H9 (cell line): Measurements from ENCODE around the gene CKS1B. TPM values are rescaled to one million over a fixed set of nuclear protein-coding genes. Genes with fewer than 3 reads are reported as not detected.
A peak's percentile ranks its signal among the peaks of the same experiment; 100 is the strongest.

Experiments used
- DNase-seq: peaks from one replicate; pipeline ENCODE4 v3.0.0-alpha.2; 2017
- H2AFZ ChIP-seq: one replicate; pipeline ENCODE4 v1.6.1; 2013; ENCODE audit warnings: mild to moderate bottlenecking, low read length, control low read depth, moderate library complexity
- H2AK5ac ChIP-seq: 2 replicates; pipeline ENCODE4 v1.6.1; 2013; ENCODE audit warnings: low read length, control low read depth, mixed read lengths; ENCODE audit not compliant: insufficient read length
- H2BK120ac ChIP-seq: one replicate; pipeline ENCODE4 v1.6.1; 2013; ENCODE audit warnings: low read depth, mild to moderate bottlenecking, low read length, control low read depth, inconsistent platforms; ENCODE audit not compliant: poor library complexity, severe bottlenecking
- H2BK12ac ChIP-seq: 2 replicates; pipeline ENCODE4 v1.6.1; 2013; ENCODE audit warnings: low read length, control low read depth, mixed read lengths, low read depth; ENCODE audit not compliant: insufficient read length
- H2BK15ac ChIP-seq: 2 replicates; pipeline ENCODE4 v1.6.1; 2013; ENCODE audit warnings: low read depth, low read length, control low read depth
- H2BK20ac ChIP-seq: one replicate; pipeline ENCODE4 v1.6.1; 2013; ENCODE audit warnings: low read depth, mild to moderate bottlenecking, low read length, control low read depth, inconsistent platforms; ENCODE audit not compliant: poor library complexity, severe bottlenecking
- H2BK5ac ChIP-seq: 2 replicates; pipeline ENCODE4 v1.6.1; 2013; ENCODE audit warnings: low read length, control low read depth, mixed read lengths; ENCODE audit not compliant: insufficient read length
- H3K14ac ChIP-seq: 2 replicates; pipeline ENCODE4 v1.6.1; 2013; ENCODE audit warnings: low read length, control low read depth; ENCODE audit not compliant: insufficient read depth
- H3K18ac ChIP-seq: 2 replicates; pipeline ENCODE4 v1.6.1; 2013; ENCODE audit warnings: low read depth, mild to moderate bottlenecking, mixed read lengths, low read length, control low read depth; ENCODE audit not compliant: insufficient read length
- H3K23ac ChIP-seq: 2 replicates; pipeline ENCODE4 v1.6.1; 2013; ENCODE audit warnings: low read length, control low read depth, mixed read lengths, low read depth; ENCODE audit not compliant: insufficient read length
- H3K23me2 ChIP-seq: 2 replicates; pipeline ENCODE4 v1.6.1; 2013; ENCODE audit warnings: low read depth, mild to moderate bottlenecking, mixed read lengths, low read length, control low read depth; ENCODE audit not compliant: insufficient read length, poor library complexity, severe bottlenecking
- H3K27ac ChIP-seq: 2 replicates; pipeline ENCODE4 v1.5.1; 2013; ENCODE audit warnings: low read length, control low read depth, mixed read lengths, low read depth; ENCODE audit not compliant: insufficient read length
- H3K27me3 ChIP-seq: 2 replicates; pipeline ENCODE4 v1.6.1; 2013; ENCODE audit warnings: low read length, control low read depth, inconsistent platforms; ENCODE audit not compliant: insufficient read depth
- H3K4ac ChIP-seq: 2 replicates; pipeline ENCODE4 v1.6.1; 2013; ENCODE audit warnings: low read depth, mild to moderate bottlenecking, control low read depth, inconsistent platforms, low read length, moderate library complexity
- H3K4me1 ChIP-seq: 2 replicates; pipeline ENCODE4 v1.6.1; 2013; ENCODE audit warnings: low read length, control low read depth, inconsistent platforms; ENCODE audit not compliant: insufficient read depth
- H3K4me2 ChIP-seq: 2 replicates; pipeline ENCODE4 v1.6.1; 2013; ENCODE audit warnings: low read length, control low read depth, mixed read lengths; ENCODE audit not compliant: insufficient read length, insufficient read depth
- H3K56ac ChIP-seq: 2 replicates; pipeline ENCODE4 v1.6.1; 2013; ENCODE audit warnings: low read depth, mild to moderate bottlenecking, mixed read lengths, low read length, control low read depth; ENCODE audit not compliant: insufficient read length
- H3K79me1 ChIP-seq: 2 replicates; pipeline ENCODE4 v1.6.1; 2013; ENCODE audit warnings: low read depth, mild to moderate bottlenecking, moderate library complexity, low read length, control low read depth, inconsistent platforms; ENCODE audit not compliant: insufficient read depth, poor library complexity, severe bottlenecking
- H3K79me2 ChIP-seq: 2 replicates; pipeline ENCODE4 v1.6.1; 2013; ENCODE audit warnings: low read length, control low read depth, inconsistent platforms; ENCODE audit not compliant: insufficient read depth
- H3K9ac ChIP-seq: 2 replicates; pipeline ENCODE4 v1.6.1; 2013; ENCODE audit warnings: low read length, control low read depth, mixed read lengths; ENCODE audit not compliant: insufficient read length; ENCODE audit errors: extremely low read depth
- H3K9me3 ChIP-seq: one replicate; pipeline ENCODE4 v1.6.1; 2013; ENCODE audit warnings: low read depth, low read length, inconsistent platforms; ENCODE audit not compliant: control insufficient read depth
- H3T11ph ChIP-seq: one replicate; pipeline ENCODE4 v1.6.1; 2013; ENCODE audit warnings: mild to moderate bottlenecking, low read length, control low read depth, inconsistent platforms
- H4K20me1 ChIP-seq: one replicate; pipeline ENCODE4 v1.6.1; 2013; ENCODE audit not compliant: control insufficient read depth, insufficient read length, insufficient read depth
- H4K5ac ChIP-seq: 2 replicates; pipeline ENCODE4 v1.6.1; 2013; ENCODE audit warnings: low read depth, mild to moderate bottlenecking, mixed read lengths, low read length, control low read depth; ENCODE audit not compliant: insufficient read length
- H4K8ac ChIP-seq: replicated peaks from 2 replicates; pipeline ENCODE4 v1.6.1; 2013; ENCODE audit warnings: low read length, control low read depth, mixed read lengths, low read depth; ENCODE audit not compliant: insufficient read length
- H4K91ac ChIP-seq: 2 replicates; pipeline ENCODE4 v1.6.1; 2013; ENCODE audit warnings: low read depth, mild to moderate bottlenecking, moderate library complexity, mixed read lengths, low read length, control low read depth; ENCODE audit not compliant: insufficient read length
- H3K27ac Mint-ChIP-seq, 3 experiments: 2 replicates in 2 of 3; 3 replicates in 1 of 3; pipeline ENCODE4 v1.8.0; 2020 to 2021; ENCODE audit warnings: mixed read lengths in 3 of 3, mild to moderate bottlenecking in 1 of 3, moderate library complexity in 1 of 3
- H3K27me3 Mint-ChIP-seq: 2 replicates; pipeline ENCODE4 v1.8.0; 2021; ENCODE audit warnings: low read depth, mild to moderate bottlenecking, moderate library complexity, mixed read lengths
- H3K36me3 Mint-ChIP-seq, 3 experiments: 2 replicates in 2 of 3; 3 replicates in 1 of 3; pipeline ENCODE4 v1.8.0; 2020 to 2021; ENCODE audit warnings: low read depth in 3 of 3, mixed read lengths in 3 of 3; ENCODE audit not compliant: insufficient read depth in 1 of 3
- H3K4me1 Mint-ChIP-seq, 2 experiments: 2 replicates each; pipeline ENCODE4 v1.8.0; 2020; ENCODE audit warnings: mixed read lengths in 2 of 2
- H3K4me3 Mint-ChIP-seq, 2 experiments: 2 replicates in 1 of 2; 3 replicates in 1 of 2; pipeline ENCODE4 v1.8.0; 2020 to 2021; ENCODE audit warnings: mild to moderate bottlenecking in 2 of 2, mixed read lengths in 2 of 2, moderate library complexity in 1 of 2
- H3K9me3 Mint-ChIP-seq, 2 experiments: 2 replicates in 1 of 2; 3 replicates in 1 of 2; pipeline ENCODE4 v1.8.0; 2020; ENCODE audit warnings: mild to moderate bottlenecking in 2 of 2, mixed read lengths in 2 of 2, moderate library complexity in 1 of 2
- CTCF ChIP-seq: fragments of 200-600 bp; sonication (generic); conservative IDR thresholded peaks from 3 replicates; pipeline ENCODE4 v1.8.0; 2021; ENCODE audit warnings: antibody characterized with exemption, mild to moderate bottlenecking
- WGBS: extraction: QIAGEN DNeasy Blood & Tissue Kit; methylation state at CpG from one replicate; pipeline ENCODE4 v1.1.7; 2013; ENCODE audit warnings: missing lambda C conversion rate, low lambda C conversion rate, mixed read lengths; ENCODE audit not compliant: insufficient read length; ENCODE audit errors: extremely low coverage; 5-methylcytosine and 5-hydroxymethylcytosine counted together
- total RNA-seq: library from RNA; stranded (reverse); gene quantifications from 2 replicates; pipeline ENCODE4 v1.2.1, GENCODE V29; 2021

The CKS1B gene
- total RNA-seq, 1 experiment from 2014 or later = 279 TPM

- H3K27me3 ChIP-seq = no peaks in the 10 kb centered on the region
- no CpG with 5 or more reads among the region's 50 CpGs for WGBS
- no peak overlapping the region for H3K56ac ChIP-seq
- H3K23ac ChIP-seq = no peak overlapping the region
- H4K20me1 ChIP-seq = no peaks in the 10 kb centered on the region
- H2BK120ac ChIP-seq = no peak overlapping the region
- no peak for TF ChIP-seq CTCF
- no peak overlapping the region for H2BK12ac ChIP-seq
- H3K9me3 ChIP-seq = no peaks in the 10 kb centered on the region
- H3K18ac ChIP-seq = peak overlapping the region; percentile 61
- peaks cover 0 to 2% of the 10 kb centered on the region in 2 experiments; a peak in 2 of 5 replicates for H3K9me3 Mint-ChIP-seq
- H3K4me2 ChIP-seq = peak overlapping the region; percentile 90
- H2AFZ ChIP-seq = no peak overlapping the region
- H2BK5ac ChIP-seq = no peak overlapping the region
- H4K8ac ChIP-seq = no peak overlapping the region
- no peaks in the 10 kb centered on the region for H3K79me1 ChIP-seq
- peaks cover 3% of the 10 kb centered on the region for H3K27me3 Mint-ChIP-seq
- no peak overlapping the region for H2BK20ac ChIP-seq
- H3K4me1 Mint-ChIP-seq = peaks cover 20 to 33% of the 10 kb centered on the region in 2 experiments
- peaks cover 26% of the 10 kb centered on the region for H3K23me2 ChIP-seq
- H3K4me1 ChIP-seq = peaks cover 5% of the 10 kb centered on the region; the same call in 1 of the 2 replicates
- no peaks in the 10 kb centered on the region for H3K36me3 Mint-ChIP-seq
- H2AK5ac ChIP-seq = no peak overlapping the region
- H3K4me3 Mint-ChIP-seq = peak overlapping the region; percentile 93 to 97
- no peaks in the 10 kb centered on the region; the same call in 1 of the 2 replicates for H3K79me2 ChIP-seq
- H3T11ph ChIP-seq = no peak overlapping the region
- H3K9ac ChIP-seq = peak overlapping the region; percentile 6
- no peak overlapping the region for H3K4ac ChIP-seq
- DNase-seq = peak; percentile 77
- H3K27ac Mint-ChIP-seq = peak overlapping the region; percentile 92 to 97 (median 96); a peak in 6 of 7 replicates
- H2BK15ac ChIP-seq = no peak overlapping the region
- no peak overlapping the region for H3K14ac ChIP-seq
- no peak overlapping the region for H4K91ac ChIP-seq
- H3K27ac ChIP-seq = peak overlapping the region; percentile 41
- no peak overlapping the region for H4K5ac ChIP-seq
Observed at GRCh38 chr1:154999571-155000410, 25.3 kb downstream of the CKS1B start.
